ENCODE results near the gene PPT1.

The PPT1 gene

GRCh38 chr1:40075266-40075665, 21.8 kb downstream of the PPT1 start:
- Histone ChIP-seq H3K36me3 (ENCODE audit: control insufficient read depth in 1 of 2, insufficient read depth in 2 of 2, low read depth in 1 of 2, low read length in 2 of 2) (peaks cover 41 to 79% of the 10 kb centered on the region in 2 experiments), H3K9ac (ENCODE audit: low read length) (no peak overlapping the region), H4K8ac (ENCODE audit: low read length) (no peak overlapping the region), H2AFZ (ENCODE audit: low read depth, low read length) (no peak overlapping the region), H3K4me3 (ENCODE audit: insufficient read depth in 1 of 2, low read depth in 1 of 2, low read length in 2 of 2) (no peak overlapping the region), H3K9me3 (ENCODE audit: control insufficient read depth, low read length) (no peaks in the 10 kb centered on the region), H2BK12ac (ENCODE audit: low read length in 2 of 2) (no peak overlapping the region), H2BK15ac (ENCODE audit: low read depth, poor library complexity, severe bottlenecking) (no peak overlapping the region), H3K14ac (ENCODE audit: low read length in 2 of 2) (no peak overlapping the region), H3K4me2 (ENCODE audit: low read length, poor library complexity, severe bottlenecking) (no peak overlapping the region), H3K4me1 (ENCODE audit: control insufficient read depth, insufficient read depth, low read depth, low read length) (peaks cover 2% of the 10 kb centered on the region), H2AK5ac (ENCODE audit: low read length, severe bottlenecking) (no peak overlapping the region), H3K79me1 (replicated peaks; ENCODE audit: low read length, poor library complexity, severe bottlenecking) (no peaks in the 10 kb centered on the region), H3K18ac (ENCODE audit: low read depth in 1 of 2, low read length in 2 of 2) (no peak overlapping the region), H3K27ac (ENCODE audit: low read length, poor library complexity, severe bottlenecking) (no peak overlapping the region), H3K4ac (ENCODE audit: low read depth in 1 of 2, low read length in 2 of 2) (no peak overlapping the region), H2BK120ac (ENCODE audit: low read depth, low read length) (no peak overlapping the region), H4K91ac (ENCODE audit: low read length) (no peak overlapping the region), H2BK5ac (ENCODE audit: low read depth, low read length, poor library complexity, severe bottlenecking) (no peak overlapping the region), H3K27me3 (ENCODE audit: control insufficient read depth in 1 of 2, insufficient read depth in 1 of 2, low read length in 2 of 2) (no peaks in the 10 kb centered on the region), H3K23ac (ENCODE audit: low read length in 2 of 2) (no peak overlapping the region)
- WGBS, result 96% methylated on average over 4 of the region's 4 CpGs
- DNase-seq, result no peak

- H3K23ac ChIP-seq (ENCODE audit: low read length in 2 of 2), result no peak overlapping the region
- H2BK15ac ChIP-seq (ENCODE audit: low read depth, poor library complexity, severe bottlenecking), result no peak overlapping the region
- H3K36me3 ChIP-seq (ENCODE audit: control insufficient read depth in 1 of 2, insufficient read depth in 2 of 2, low read depth in 1 of 2, low read length in 2 of 2), result peaks cover 47 to 80% of the 10 kb centered on the region in 2 experiments
- H3K18ac ChIP-seq (ENCODE audit: low read depth in 1 of 2, low read length in 2 of 2), result no peak overlapping the region
- H3K4me3 ChIP-seq (ENCODE audit: insufficient read depth in 1 of 2, low read depth in 1 of 2, low read length in 2 of 2), result no peak overlapping the region
- peaks cover 2% of the 10 kb centered on the region for H3K4me1 ChIP-seq (ENCODE audit: control insufficient read depth, insufficient read depth, low read depth, low read length)
- H4K8ac ChIP-seq (ENCODE audit: low read length), result no peak overlapping the region
- no peak overlapping the region for H2AK5ac ChIP-seq (ENCODE audit: low read length, severe bottlenecking)
- H3K27ac ChIP-seq (ENCODE audit: low read length, poor library complexity, severe bottlenecking), result no peak overlapping the region
- H2AFZ ChIP-seq (ENCODE audit: low read depth, low read length), result no peak overlapping the region
- no peaks in the 10 kb centered on the region for H3K27me3 ChIP-seq (ENCODE audit: control insufficient read depth in 1 of 2, insufficient read depth in 1 of 2, low read length in 2 of 2)
- no peak for DNase-seq
- 96% methylated on average over 4 of the region's 4 CpGs for WGBS
- H3K9ac ChIP-seq (ENCODE audit: low read length), result no peak overlapping the region
- H3K9me3 ChIP-seq (ENCODE audit: control insufficient read depth, low read length), result no peaks in the 10 kb centered on the region
- H2BK120ac ChIP-seq (ENCODE audit: low read depth, low read length), result no peak overlapping the region
- no peak overlapping the region for H4K91ac ChIP-seq (ENCODE audit: low read length)
- H2BK5ac ChIP-seq (ENCODE audit: low read depth, low read length, poor library complexity, severe bottlenecking), result no peak overlapping the region
- no peak overlapping the region for H2BK12ac ChIP-seq (ENCODE audit: low read length in 2 of 2)
- H3K14ac ChIP-seq (ENCODE audit: low read length in 2 of 2), result no peak overlapping the region
- no peak overlapping the region for H3K4me2 ChIP-seq (ENCODE audit: low read length, poor library complexity, severe bottlenecking)
- H3K4ac ChIP-seq (ENCODE audit: low read depth in 1 of 2, low read length in 2 of 2), result no peak overlapping the region
- H3K79me1 ChIP-seq (replicated peaks; ENCODE audit: low read length, poor library complexity, severe bottlenecking), result peaks cover 3% of the 10 kb centered on the region
These were observed 24.0 kb downstream of the PPT1 start for GRCh38 chr1:40073062-40073461.

- Histone ChIP-seq H3K9ac (ENCODE audit: low read length) (no peak overlapping the region), H3K4me2 (ENCODE audit: low read length, poor library complexity, severe bottlenecking) (no peak overlapping the region), H3K4ac (ENCODE audit: low read depth in 1 of 2, low read length in 2 of 2) (no peak overlapping the region), H3K9me3 (ENCODE audit: control insufficient read depth, low read length) (no peaks in the 10 kb centered on the region), H2BK120ac (ENCODE audit: low read depth, low read length) (no peak overlapping the region), H2AK5ac (ENCODE audit: low read length, severe bottlenecking) (no peak overlapping the region), H3K27ac (ENCODE audit: low read length, poor library complexity, severe bottlenecking) (no peak overlapping the region), H3K27me3 (ENCODE audit: control insufficient read depth in 1 of 2, insufficient read depth in 1 of 2, low read length in 2 of 2) (no peaks in the 10 kb centered on the region), H2BK15ac (ENCODE audit: low read depth, poor library complexity, severe bottlenecking) (no peak overlapping the region), H3K23ac (ENCODE audit: low read length in 2 of 2) (no peak overlapping the region), H2BK12ac (ENCODE audit: low read length in 2 of 2) (no peak overlapping the region), H2BK5ac (ENCODE audit: low read depth, low read length, poor library complexity, severe bottlenecking) (no peak overlapping the region), H4K8ac (ENCODE audit: low read length) (no peak overlapping the region), H2AFZ (ENCODE audit: low read depth, low read length) (no peak overlapping the region), H3K79me1 (replicated peaks; ENCODE audit: low read length, poor library complexity, severe bottlenecking) (peaks cover 6% of the 10 kb centered on the region), H3K14ac (ENCODE audit: low read length in 2 of 2) (no peak overlapping the region), H3K4me3 (ENCODE audit: insufficient read depth in 1 of 2, low read depth in 1 of 2, low read length in 2 of 2) (no peak overlapping the region), H3K4me1 (ENCODE audit: control insufficient read depth, insufficient read depth, low read depth, low read length) (peaks cover 2% of the 10 kb centered on the region), H3K18ac (ENCODE audit: low read depth in 1 of 2, low read length in 2 of 2) (no peak overlapping the region), H4K91ac (ENCODE audit: low read length) (no peak overlapping the region), H3K36me3 (ENCODE audit: control insufficient read depth in 1 of 2, insufficient read depth in 2 of 2, low read depth in 1 of 2, low read length in 2 of 2) (peaks cover 54 to 83% of the 10 kb centered on the region in 2 experiments)
- no peak for DNase-seq
These were observed 24.9 kb downstream of the PPT1 start for GRCh38 chr1:40072142-40072541.

GRCh38 chr1:40067851-40068250, 29.2 kb downstream of the PPT1 start:
- Histone ChIP-seq H2AK5ac (ENCODE audit: low read length, severe bottlenecking) (no peak overlapping the region), H2BK12ac (ENCODE audit: low read length in 2 of 2) (no peak overlapping the region), H3K4me2 (ENCODE audit: low read length, poor library complexity, severe bottlenecking) (no peak overlapping the region), H3K4me3 (ENCODE audit: insufficient read depth in 1 of 2, low read depth in 1 of 2, low read length in 2 of 2) (no peak overlapping the region), H3K9me3 (ENCODE audit: control insufficient read depth, low read length) (no peaks in the 10 kb centered on the region), H2BK5ac (ENCODE audit: low read depth, low read length, poor library complexity, severe bottlenecking) (no peak overlapping the region), H3K27ac (ENCODE audit: low read length, poor library complexity, severe bottlenecking) (no peak overlapping the region), H2AFZ (ENCODE audit: low read depth, low read length) (no peak overlapping the region), H3K4ac (ENCODE audit: low read depth in 1 of 2, low read length in 2 of 2) (no peak overlapping the region), H3K36me3 (ENCODE audit: control insufficient read depth in 1 of 2, insufficient read depth in 2 of 2, low read depth in 1 of 2, low read length in 2 of 2) (peaks cover 56 to 97% of the 10 kb centered on the region in 2 experiments), H4K8ac (ENCODE audit: low read length) (no peak overlapping the region), H3K4me1 (ENCODE audit: control insufficient read depth, insufficient read depth, low read depth, low read length) (no peaks in the 10 kb centered on the region), H3K23ac (ENCODE audit: low read length in 2 of 2) (no peak overlapping the region), H3K79me1 (replicated peaks; ENCODE audit: low read length, poor library complexity, severe bottlenecking) (peaks cover 26% of the 10 kb centered on the region), H4K91ac (ENCODE audit: low read length) (no peak overlapping the region), H3K18ac (ENCODE audit: low read depth in 1 of 2, low read length in 2 of 2) (no peak overlapping the region), H2BK15ac (ENCODE audit: low read depth, poor library complexity, severe bottlenecking) (no peak overlapping the region), H3K27me3 (ENCODE audit: control insufficient read depth in 1 of 2, insufficient read depth in 1 of 2, low read length in 2 of 2) (no peaks in the 10 kb centered on the region), H2BK120ac (ENCODE audit: low read depth, low read length) (no peak overlapping the region), H3K9ac (ENCODE audit: low read length) (no peak overlapping the region), H3K14ac (ENCODE audit: low read length in 2 of 2) (no peak overlapping the region)
- whole genome bisulfite sequencing, result 99% methylated on average over 3 of the region's 3 CpGs
- DNase-seq, result no peak

Measured in mesenchymal stem cell (in vitro differentiated cells and primary cell).